ENCODE results near the gene COA1. TPM values are rescaled to one million over a fixed set of nuclear protein-coding genes. Genes with fewer than 3 reads are reported as not detected.
A peak's percentile ranks its signal among the peaks of the same experiment; 100 is the strongest.
"Not testable (repeated sequence)": the region's sequence is repeated elsewhere in the genome, so short reads cannot be mapped to it uniquely, and the experiment has no call there.

Gene COA1
- total RNA-seq, 1 experiment from 2014 or later = 85.4 TPM

DNA sequence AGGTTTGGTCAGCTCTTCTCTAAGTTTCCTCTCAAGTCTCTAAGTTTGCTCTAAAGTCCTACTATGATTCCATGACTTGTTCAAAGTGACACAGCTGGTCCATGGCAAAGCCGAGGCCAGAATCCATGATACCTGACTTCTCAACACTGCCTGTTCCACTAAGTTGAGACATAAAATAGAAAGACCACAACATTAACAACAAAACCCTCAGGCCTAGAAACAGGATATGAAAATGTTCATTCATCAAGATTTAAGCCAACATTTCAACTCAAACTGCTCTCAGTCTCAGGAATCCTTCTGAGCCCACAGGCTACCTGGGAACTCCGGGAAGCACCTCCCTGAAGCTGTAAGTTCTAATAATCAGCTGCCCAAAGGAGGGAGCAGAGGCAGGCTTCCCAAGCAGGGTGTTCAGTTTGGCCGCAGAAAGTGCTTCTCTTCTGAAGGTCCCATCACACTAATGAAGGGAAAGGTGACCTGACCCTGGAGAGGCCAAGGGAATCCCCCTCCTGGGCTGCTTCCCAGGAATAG, 83.6 kb downstream of the COA1 start:
- H3K4me1 ChIP-seq (replicated peaks) = peaks cover 54% of the 10 kb centered on the region
- peak overlapping the region; percentile 5; the same call in 1 of the 2 replicates for H3K27ac ChIP-seq
- H3K4me3 ChIP-seq = no peak overlapping the region
- no peaks in the 10 kb centered on the region for H3K27me3 ChIP-seq (replicated peaks)
- DNase-seq (ENCODE audit: low read depth in 1 of 2, low spot score in 2 of 2) = no peak
- peaks cover 39% of the 10 kb centered on the region for H3K36me3 ChIP-seq
- no peaks in the 10 kb centered on the region for H3K9me3 ChIP-seq (replicated peaks)

DNA sequence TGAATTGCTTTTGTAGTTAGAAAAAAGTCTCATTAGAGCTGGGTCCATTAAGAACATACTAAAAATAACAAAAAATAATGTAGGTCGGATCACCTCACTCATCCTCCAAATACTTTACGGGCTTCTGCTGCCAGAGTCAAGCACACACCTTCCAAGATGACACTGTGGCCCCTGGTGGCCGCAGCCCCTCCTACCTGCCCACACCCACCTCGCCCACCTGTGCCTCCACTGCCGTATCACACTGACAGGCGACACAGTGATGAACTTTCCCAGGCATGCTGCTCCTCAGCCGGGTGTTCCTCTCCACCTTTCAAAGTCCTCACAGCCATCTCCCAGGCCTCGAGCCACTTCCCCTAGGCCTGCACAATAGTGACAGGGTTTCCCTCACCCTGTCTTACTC, 85.5 kb downstream of the COA1 start:
- no peak overlapping the region for H3K27ac ChIP-seq
- H3K4me3 ChIP-seq = no peak overlapping the region
- peaks cover 47% of the 10 kb centered on the region for H3K4me1 ChIP-seq (replicated peaks)
- no peaks in the 10 kb centered on the region for H3K27me3 ChIP-seq (replicated peaks)
- H3K36me3 ChIP-seq = peaks cover 58% of the 10 kb centered on the region
- no peaks in the 10 kb centered on the region for H3K9me3 ChIP-seq (replicated peaks)
- no peak for DNase-seq (ENCODE audit: low read depth in 1 of 2, low spot score in 2 of 2)

DNA sequence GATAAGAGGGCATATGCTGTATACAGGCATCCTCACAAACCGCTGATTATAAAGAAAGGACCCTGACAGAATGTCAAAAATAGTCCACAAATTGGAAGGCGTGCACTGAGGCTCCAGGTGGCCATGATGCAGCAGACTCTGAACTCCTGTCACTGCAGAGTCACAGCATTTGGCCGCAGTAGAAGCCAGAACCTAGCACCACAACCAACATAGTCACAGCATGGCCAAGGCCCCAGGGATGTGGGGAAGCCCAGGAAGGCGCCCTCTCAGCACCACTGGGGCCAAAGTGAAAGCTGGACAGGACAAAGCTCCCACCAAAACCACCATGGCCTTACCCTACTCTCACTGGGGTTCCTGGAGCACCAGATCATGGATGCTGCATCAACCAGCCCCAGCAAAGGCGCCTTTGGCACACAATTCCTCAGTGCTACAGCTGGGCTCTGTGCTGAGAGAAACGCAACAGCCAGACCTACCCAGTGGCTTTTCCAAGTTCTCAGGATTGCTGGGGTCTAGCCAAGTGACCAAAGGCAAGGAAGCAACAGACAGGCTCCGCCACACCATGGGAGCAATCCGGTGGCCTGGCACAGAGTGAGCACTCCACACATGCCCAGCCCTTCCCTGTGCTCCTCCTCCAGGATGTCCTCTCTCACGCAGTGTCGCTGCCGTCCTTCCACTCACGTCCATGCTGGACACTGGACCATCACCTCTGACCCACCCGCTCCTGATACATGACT, 86.3 kb downstream of the COA1 start:
- Histone ChIP-seq H3K27me3 (replicated peaks) (no peaks in the 10 kb centered on the region), H3K36me3 (peaks cover 66% of the 10 kb centered on the region), H3K27ac (no peak overlapping the region), H3K4me3 (no peak overlapping the region), H3K4me1 (replicated peaks) (peaks cover 40% of the 10 kb centered on the region), H3K9me3 (replicated peaks) (no peaks in the 10 kb centered on the region)
- DNase-seq (ENCODE audit: low read depth in 1 of 2, low spot score in 2 of 2) = no peak

DNA sequence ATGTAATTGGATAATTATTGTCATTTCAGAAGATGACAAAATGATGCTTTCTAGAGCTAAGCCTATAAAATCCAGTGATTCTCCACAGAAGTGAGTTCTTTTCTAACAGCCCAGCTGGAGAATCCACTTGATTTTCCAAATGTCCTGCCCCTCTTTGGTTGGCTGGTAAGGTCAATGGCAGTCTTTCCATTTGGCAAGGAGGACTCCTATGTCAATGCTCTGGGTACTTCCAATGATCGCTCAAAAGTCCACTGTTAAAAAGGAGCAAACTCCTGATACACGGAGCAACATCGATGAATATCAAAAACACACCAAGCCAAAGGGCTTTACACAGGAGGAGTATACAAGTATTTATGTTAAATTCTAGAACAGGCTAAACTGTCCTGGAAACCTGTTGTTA, 88.6 kb downstream of the COA1 start:
- DNase-seq (ENCODE audit: low read depth in 1 of 2, low spot score in 2 of 2) = no peak
- Histone ChIP-seq H3K4me1 (replicated peaks) (peaks cover 16% of the 10 kb centered on the region), H3K27ac (peak overlapping the region; percentile 57), H3K36me3 (peaks cover 75% of the 10 kb centered on the region), H3K9me3 (replicated peaks) (no peaks in the 10 kb centered on the region), H3K27me3 (replicated peaks) (no peaks in the 10 kb centered on the region), H3K4me3 (no peak overlapping the region)

DNA sequence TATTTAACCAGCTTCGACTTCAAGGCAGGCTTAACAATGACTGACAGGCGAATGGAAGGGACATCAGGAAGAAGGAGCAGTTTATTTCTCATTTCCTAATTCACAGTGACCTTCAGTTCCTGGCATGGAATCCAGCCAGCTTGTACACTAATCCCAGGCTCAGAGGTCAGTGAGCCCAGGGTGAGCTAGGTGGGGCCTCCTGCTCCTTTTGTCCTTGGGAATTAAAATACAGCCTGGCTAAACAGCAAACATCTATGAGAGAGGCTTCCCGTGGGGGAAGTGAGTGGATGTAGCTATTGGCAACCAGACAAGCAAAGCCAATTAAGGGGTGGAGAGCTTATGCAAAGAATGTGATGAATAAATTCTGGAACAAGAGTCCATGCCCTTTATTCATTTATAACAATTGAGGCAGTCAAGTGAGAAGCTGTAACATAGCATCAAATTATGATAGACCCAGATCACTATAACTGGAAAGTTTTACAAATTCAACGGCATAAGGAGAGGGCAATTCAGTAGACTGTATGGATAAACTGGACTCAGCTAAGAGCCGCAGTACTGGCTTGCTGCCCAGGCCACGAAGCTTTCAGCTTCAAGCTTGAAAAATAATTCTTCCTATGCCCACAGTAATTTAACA, 89.3 kb downstream of the COA1 start:
- peak overlapping the region; percentile 57 for H3K27ac ChIP-seq
- peaks cover 13% of the 10 kb centered on the region for H3K4me1 ChIP-seq (replicated peaks)
- H3K36me3 ChIP-seq = peaks cover 75% of the 10 kb centered on the region
- peak; percentile 49 to 60 for DNase-seq (ENCODE audit: low read depth in 1 of 2, low spot score in 2 of 2)
- H3K27me3 ChIP-seq (replicated peaks) = no peaks in the 10 kb centered on the region
- no peak overlapping the region for H3K4me3 ChIP-seq
- H3K9me3 ChIP-seq (replicated peaks) = no peaks in the 10 kb centered on the region

DNA sequence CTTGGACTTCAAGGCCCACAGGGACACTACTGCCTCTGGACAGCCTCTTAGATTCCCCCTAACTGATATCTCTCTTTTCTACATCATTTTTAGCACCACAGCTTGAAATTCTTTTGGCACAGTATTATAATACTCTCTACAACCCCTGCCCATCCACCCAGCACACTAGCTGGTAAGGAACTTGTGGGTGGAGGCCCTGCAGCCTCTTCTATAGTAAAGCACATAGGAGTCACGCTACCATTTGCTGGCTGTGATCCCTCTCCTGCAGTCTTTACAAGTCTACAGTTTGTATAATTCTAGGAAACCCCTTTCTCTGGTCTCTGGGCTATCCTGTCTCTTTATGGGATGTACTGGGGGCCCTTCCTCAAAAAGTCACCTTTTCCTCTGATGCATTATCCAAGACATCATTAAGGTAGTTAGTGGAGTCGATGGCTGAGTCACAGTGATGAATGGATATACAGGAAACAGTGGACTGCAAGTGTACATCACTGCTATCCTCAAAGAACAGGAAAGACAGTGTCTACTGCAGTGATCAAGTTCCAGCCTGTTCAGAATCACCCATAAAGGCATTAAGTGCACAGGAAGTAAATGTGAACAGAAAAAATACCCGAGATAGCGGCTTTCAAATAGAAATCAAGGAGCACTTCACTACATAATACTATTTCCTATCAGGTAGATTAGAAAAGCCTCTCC, 92.1 kb downstream of the COA1 start:
- Histone ChIP-seq H3K27ac (no peak overlapping the region), H3K9me3 (replicated peaks) (no peaks in the 10 kb centered on the region), H3K4me1 (replicated peaks) (peaks cover 13% of the 10 kb centered on the region), H3K36me3 (peaks cover 84% of the 10 kb centered on the region), H3K4me3 (no peak overlapping the region), H3K27me3 (replicated peaks) (no peaks in the 10 kb centered on the region)
- DNase-seq (ENCODE audit: low read depth in 1 of 2, low spot score in 2 of 2) = no peak

DNA sequence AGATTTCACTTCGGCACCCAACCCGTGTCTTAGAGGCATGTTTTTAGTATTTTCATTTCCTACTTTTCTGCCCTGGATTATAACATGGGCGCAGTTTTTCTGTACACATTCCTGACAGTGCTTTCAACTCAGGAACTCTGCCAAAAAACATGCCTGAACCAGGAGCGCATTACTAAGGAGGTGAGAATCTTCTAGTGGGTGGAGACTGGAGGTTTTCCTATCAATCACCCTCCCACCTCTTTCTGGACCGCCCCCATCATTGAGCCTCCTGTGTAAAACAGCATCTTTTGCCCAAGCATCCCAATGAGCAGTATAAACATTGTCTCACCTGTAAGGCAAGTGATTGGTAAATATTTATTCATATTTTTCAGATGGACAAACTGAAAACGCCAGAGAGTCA, 93.2 kb downstream of the COA1 start:
- Histone ChIP-seq H3K36me3 (peaks cover 95% of the 10 kb centered on the region), H3K27ac (no peak overlapping the region), H3K9me3 (replicated peaks) (no peaks in the 10 kb centered on the region), H3K4me1 (replicated peaks) (peaks cover 13% of the 10 kb centered on the region), H3K27me3 (replicated peaks) (no peaks in the 10 kb centered on the region), H3K4me3 (no peak overlapping the region)
- no peak for DNase-seq (ENCODE audit: low read depth in 1 of 2, low spot score in 2 of 2)

DNA sequence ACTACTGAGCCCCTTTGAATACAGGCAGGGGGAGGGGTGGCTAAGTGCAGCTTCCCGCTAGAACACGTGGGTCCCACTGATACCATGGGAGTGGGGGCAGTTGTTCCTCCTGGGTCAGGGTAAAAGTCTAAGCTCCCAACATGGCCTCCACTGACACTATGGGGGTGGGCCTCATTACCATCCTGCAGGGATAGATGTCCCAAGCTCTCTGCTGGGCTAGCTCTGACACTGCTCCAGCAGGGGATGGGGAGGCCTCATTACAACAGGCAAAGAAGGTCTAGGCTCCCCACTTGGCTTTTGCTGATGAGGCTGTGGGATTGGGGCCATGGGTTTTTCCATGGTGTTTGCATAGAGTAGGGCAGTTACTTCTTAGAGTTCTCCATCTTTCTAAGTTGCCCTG, 94.9 kb downstream of the COA1 start:
- peaks cover 96% of the 10 kb centered on the region for H3K36me3 ChIP-seq
- no peak overlapping the region for H3K27ac ChIP-seq

DNA sequence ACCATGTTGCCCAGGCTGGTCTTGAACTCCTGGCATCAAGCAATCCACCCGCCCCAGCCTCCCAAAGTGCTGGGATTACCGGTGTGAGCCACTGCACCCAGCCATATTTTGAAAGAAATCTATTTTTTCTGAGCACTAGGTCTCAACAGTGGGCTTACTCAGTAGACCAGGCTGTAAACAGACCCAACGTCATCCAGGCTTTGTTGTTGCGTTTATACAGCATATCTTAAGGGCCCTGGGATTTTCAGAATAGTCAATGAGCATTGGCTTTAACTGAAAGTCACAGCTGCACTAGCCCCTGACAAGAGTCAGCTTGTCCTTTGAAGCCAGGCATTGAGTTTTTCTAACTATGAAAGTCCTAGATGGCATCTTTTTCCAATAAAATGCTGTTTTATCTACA, 96.6 kb downstream of the COA1 start:
- Histone ChIP-seq H3K4me1 (replicated peaks) (no peaks in the 10 kb centered on the region), H3K27ac (no peak overlapping the region), H3K4me3 (no peak overlapping the region), H3K27me3 (replicated peaks) (no peaks in the 10 kb centered on the region), H3K9me3 (replicated peaks) (no peaks in the 10 kb centered on the region), H3K36me3 (peaks cover 96% of the 10 kb centered on the region)
- DNase-seq (ENCODE audit: low read depth in 1 of 2, low spot score in 2 of 2) = no peak

More for the DNA sequence above, 94.9 kb downstream of the COA1 start:
- H3K4me1 ChIP-seq (replicated peaks) = no peaks in the 10 kb centered on the region
- H3K9me3 ChIP-seq (replicated peaks) = no peaks in the 10 kb centered on the region
- H3K27me3 ChIP-seq (replicated peaks) = no peaks in the 10 kb centered on the region
- no peak overlapping the region for H3K4me3 ChIP-seq
- DNase-seq (ENCODE audit: low read depth in 1 of 2, low spot score in 2 of 2) = no peak

DNA sequence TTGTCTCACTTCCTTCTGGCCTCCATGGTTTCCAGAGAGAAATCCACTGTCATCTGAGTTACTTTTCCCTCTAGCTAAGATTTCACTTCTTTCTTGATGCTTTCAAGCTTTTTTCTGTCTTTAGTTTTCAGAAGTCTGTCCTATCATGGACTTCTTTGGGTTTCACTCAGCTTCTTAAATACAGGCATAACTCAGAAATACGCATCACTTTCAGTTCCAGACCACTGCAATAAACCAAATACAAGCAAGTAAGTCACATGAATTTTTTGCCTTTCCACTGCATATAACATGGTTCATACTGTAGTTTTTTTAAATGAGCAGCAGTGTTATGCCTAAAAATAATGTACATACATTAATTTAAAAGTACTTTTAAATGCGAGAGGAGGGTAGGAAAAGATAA, 97.8 kb downstream of the COA1 start:
- Histone ChIP-seq H3K4me3 (no peak overlapping the region), H3K4me1 (replicated peaks) (no peaks in the 10 kb centered on the region), H3K27ac (no peak overlapping the region), H3K27me3 (replicated peaks) (no peaks in the 10 kb centered on the region), H3K9me3 (replicated peaks) (no peaks in the 10 kb centered on the region), H3K36me3 (peaks cover 94% of the 10 kb centered on the region)
- no peak for DNase-seq (ENCODE audit: low read depth in 1 of 2, low spot score in 2 of 2)

DNA sequence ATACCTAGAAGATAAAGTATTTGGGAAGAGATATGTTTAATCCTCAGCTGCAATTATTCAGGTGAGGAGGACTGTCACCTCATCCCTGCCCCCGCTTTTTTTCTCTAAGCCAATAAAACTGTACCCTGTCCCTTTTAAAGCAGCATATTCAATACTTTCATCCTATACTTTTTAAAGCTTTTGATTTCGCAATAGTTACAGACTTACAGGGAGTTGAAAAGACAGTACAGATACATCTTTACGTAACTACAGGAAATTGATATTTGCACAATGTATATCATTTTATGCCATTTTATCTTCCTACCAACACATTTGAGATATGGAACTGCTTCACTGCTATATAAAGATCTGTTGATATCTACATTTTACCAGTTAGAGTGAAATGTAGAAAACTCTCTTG, 98.8 kb downstream of the COA1 start:
- DNase-seq (ENCODE audit: low read depth in 1 of 2, low spot score in 2 of 2) = no peak

DNA sequence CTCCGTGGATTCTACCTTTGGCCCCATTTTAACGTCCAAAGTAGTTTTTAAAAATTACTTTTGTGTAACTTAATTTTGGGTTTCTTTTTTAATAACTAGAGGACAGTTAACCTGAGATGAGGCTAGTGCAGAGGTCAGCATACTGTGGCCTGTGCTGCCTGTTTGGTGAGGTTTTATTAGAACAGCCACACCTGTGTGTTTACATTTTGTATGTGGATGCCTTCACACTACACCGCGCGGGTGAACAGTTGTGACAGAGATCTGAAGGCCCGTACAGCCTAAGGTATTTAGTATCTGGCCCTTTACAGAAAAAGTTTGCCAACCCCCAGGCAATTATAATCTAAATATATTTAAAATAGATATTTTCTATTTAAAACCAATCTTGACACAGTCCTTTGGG, 99.5 kb downstream of the COA1 start:
- Histone ChIP-seq H3K4me1 (replicated peaks) (no peaks in the 10 kb centered on the region), H3K27me3 (replicated peaks) (no peaks in the 10 kb centered on the region), H3K36me3 (peaks cover 93% of the 10 kb centered on the region), H3K4me3 (no peak overlapping the region), H3K27ac (no peak overlapping the region), H3K9me3 (replicated peaks) (no peaks in the 10 kb centered on the region)
- no peak for DNase-seq (ENCODE audit: low read depth in 1 of 2, low spot score in 2 of 2)

More for the DNA sequence above, 98.8 kb downstream of the COA1 start:
- peaks cover 93% of the 10 kb centered on the region for H3K36me3 ChIP-seq
- H3K4me1 ChIP-seq (replicated peaks) = no peaks in the 10 kb centered on the region
- H3K9me3 ChIP-seq (replicated peaks) = no peaks in the 10 kb centered on the region
- H3K27me3 ChIP-seq (replicated peaks) = no peaks in the 10 kb centered on the region
- H3K4me3 ChIP-seq = no peak overlapping the region
- H3K27ac ChIP-seq = no peak overlapping the region

DNA sequence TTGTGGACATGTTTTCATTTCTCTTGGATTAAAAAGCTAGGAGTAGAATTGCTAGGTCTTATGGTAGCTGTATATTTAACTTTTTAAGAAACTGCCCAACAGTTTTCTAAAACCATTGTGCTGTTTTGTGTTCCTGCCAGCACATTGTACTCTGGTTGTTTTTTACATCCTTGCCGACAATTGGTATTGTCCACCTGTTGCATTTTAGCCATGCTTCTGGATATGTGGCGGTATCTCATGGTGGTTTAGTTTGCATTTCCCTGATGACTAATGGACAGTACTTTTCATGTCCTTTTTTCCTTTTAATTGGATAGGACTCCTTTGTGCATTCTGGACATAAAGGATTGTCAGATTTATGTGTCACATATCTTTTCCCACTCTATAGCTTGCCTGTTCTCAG, 100.9 kb downstream of the COA1 start:
- Histone ChIP-seq H3K27me3 (replicated peaks) (no peaks in the 10 kb centered on the region), H3K27ac (no peak overlapping the region), H3K4me1 (replicated peaks) (no peaks in the 10 kb centered on the region), H3K9me3 (replicated peaks) (no peaks in the 10 kb centered on the region), H3K36me3 (peaks cover 91% of the 10 kb centered on the region), H3K4me3 (no peak overlapping the region)
- no peak for DNase-seq (ENCODE audit: low read depth in 1 of 2, low spot score in 2 of 2)

DNA sequence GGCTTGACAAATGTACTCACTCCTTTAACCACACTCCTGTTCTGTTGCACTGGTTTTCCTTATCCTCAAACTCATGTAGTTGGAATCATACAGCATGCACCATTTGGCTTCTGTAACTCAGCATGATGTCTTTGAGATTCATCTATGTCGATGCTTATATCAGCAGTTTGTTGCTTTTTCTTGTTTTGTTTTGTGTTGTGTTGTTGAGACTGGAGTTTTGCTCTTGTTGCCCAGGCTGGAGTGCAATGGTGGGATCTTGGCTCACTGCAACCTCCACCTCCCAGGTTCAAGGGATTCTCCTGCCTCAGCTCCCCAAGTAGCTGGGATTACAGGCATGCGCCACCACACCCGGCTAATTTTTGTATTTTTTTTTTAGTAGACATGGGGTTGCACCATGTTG, 101.5 kb downstream of the COA1 start:
- H3K36me3 ChIP-seq = peaks cover 84% of the 10 kb centered on the region
- DNase-seq (ENCODE audit: low read depth in 1 of 2, low spot score in 2 of 2); H3K4me1 ChIP-seq (replicated peaks); H3K27ac ChIP-seq; H3K4me3 ChIP-seq; H3K27me3 ChIP-seq (replicated peaks); H3K9me3 ChIP-seq (replicated peaks): not testable (repeated sequence)

Measured in SJSA1 (cell line).